A549 (cell line): Measurements from ENCODE around the gene SFTPD. TPM values are rescaled to one million over a fixed set of nuclear protein-coding genes. Genes with fewer than 3 reads are reported as not detected.

Source experiments
- ATAC-seq, 2 experiments: fragments of 200-7000 bp in 1 of 2; fragments of >200 bp in 1 of 2; cut with Nextera tagmentation in 1 of 2; cut with Tn5 transposase in 1 of 2; 3 replicates each; pipeline versions ENCODE4 v1.8.0 to v1.9.1; 2018 to 2020; ENCODE audit warnings: mild to moderate bottlenecking in 1 of 2, moderate library complexity in 1 of 2
- CTCF ChIA-PET: fragments of 300-600 bp; sonication (Branson Sonifier 250); formaldehyde crosslinking; extraction: SDS; loops from one replicate; lab custom pipeline; 2021; ENCODE audit warnings: antibody characterized with exemption, inconsistent platforms; lab: Yijun Ruan, JAX
- POLR2A ChIA-PET: fragments of 350-600 bp; formaldehyde crosslinking; extraction: SDS; loops from one replicate; lab custom pipeline; 2021; ENCODE audit warnings: antibody characterized with exemption, inconsistent platforms; lab: Yijun Ruan, JAX
- DNase-seq, 2 experiments: peaks; one replicate each; pipeline versions ENCODE4 v3.0.0 to v3.0.0-alpha.2; 2011 to 2016; ENCODE audit warnings: low read depth in 1 of 2, low spot score in 1 of 2
- FAIRE-seq: peaks from 2 replicates; lab custom pipeline; 2011; peaks lifted over from hg19 to GRCh38; lab: Jason Lieb, UNC
- H3K27ac ChIP-seq, 2 experiments: fragments of >200 bp; sonication (Bioruptor Twin); formaldehyde crosslinking; 3 replicates each; pipeline ENCODE4 v1.5.1; 2016 to 2017
- H3K4me1 ChIP-seq: fragments of >200 bp; sonication (Bioruptor Twin); formaldehyde crosslinking; 3 replicates; pipeline ENCODE4 v1.6.1; 2016
- H3K4me2 ChIP-seq: fragments of >200 bp; sonication (Bioruptor Twin); formaldehyde crosslinking; 3 replicates; pipeline ENCODE4 v1.6.1; 2016
- H3K4me3 ChIP-seq: fragments of >200 bp; sonication (Bioruptor Twin); formaldehyde crosslinking; 3 replicates; pipeline ENCODE4 v1.5.1; 2016
- H3K9me3 ChIP-seq: fragments of >200 bp; sonication (Bioruptor Twin); formaldehyde crosslinking; 3 replicates; pipeline ENCODE4 v1.6.1; 2016
- BHLHE40 ChIP-seq: IDR thresholded peaks from 2 replicates; pipeline ENCODE4 v1.6.1; 2012; ENCODE audit warnings: low read depth, low read length, inconsistent platforms
- CBX2 ChIP-seq: fragments of 200-600 bp; sonication (generic); IDR thresholded peaks from 2 replicates; pipeline ENCODE4 v1.6.1; 2016; ENCODE audit warnings: low read depth, mild to moderate bottlenecking, borderline replicate concordance
- CBX8 ChIP-seq: fragments of 200-600 bp; sonication (generic); IDR thresholded peaks from 2 replicates; pipeline ENCODE4 v1.6.1; 2016
- CEBPB ChIP-seq, 2 experiments: fragments of >200 bp in 1 of 2; sonication (Bioruptor Twin) in 1 of 2; formaldehyde crosslinking in 1 of 2; IDR thresholded peaks; 2 replicates each; pipeline ENCODE4 v1.6.1; 2012 to 2016
- EHF ChIP-seq: fragments of 250-450 bp; sonication (Bioruptor Pico); IDR thresholded peaks from 2 replicates; pipeline ENCODE4 v1.5.0; 2020; ENCODE audit warnings: mild to moderate bottlenecking
- EHMT2 ChIP-seq: fragments of 200-600 bp; sonication (generic); IDR thresholded peaks from 2 replicates; pipeline ENCODE4 v1.6.1; 2016; ENCODE audit warnings: antibody characterized with exemption, low read depth, mild to moderate bottlenecking, moderate library complexity
- EP300 ChIP-seq, 2 experiments: fragments of >200 bp; sonication (Bioruptor Twin); formaldehyde crosslinking; IDR thresholded peaks; 2 replicates in 1 of 2; 3 replicates in 1 of 2; pipeline ENCODE4 v1.6.1; 2016 to 2017
- ESRRA ChIP-seq: fragments of 150-350 bp; IDR thresholded peaks from 2 replicates; pipeline ENCODE4 v1.6.1; 2014; ENCODE audit warnings: mild to moderate bottlenecking, low read length, borderline replicate concordance
- FOSB ChIP-seq: fragments of 250-450 bp; sonication (Bioruptor Pico); IDR thresholded peaks from 2 replicates; pipeline ENCODE4 v1.5.0; 2020; ENCODE audit warnings: mild to moderate bottlenecking, moderate library complexity
- FOSL2 ChIP-seq, 2 experiments: fragments of 450-650 bp in 1 of 2; fragments of >200 bp in 1 of 2; sonication (Bioruptor Twin) in 1 of 2; formaldehyde crosslinking; IDR thresholded peaks; 2 replicates each; pipeline versions ENCODE4 v1.5.0 to v1.6.1; 2016 to 2020; ENCODE audit warnings: mild to moderate bottlenecking in 1 of 2, moderate library complexity in 1 of 2
- FOXS1 ChIP-seq: fragments of 250-450 bp; sonication (Bioruptor Pico); IDR thresholded peaks from 2 replicates; pipeline ENCODE4 v1.5.0; 2020; ENCODE audit warnings: mild to moderate bottlenecking, moderate library complexity
- GATA3 ChIP-seq: IDR thresholded peaks from 2 replicates; pipeline ENCODE4 v1.6.1; 2012; ENCODE audit warnings: borderline replicate concordance
- HES2 ChIP-seq: fragments of >200 bp; sonication (Bioruptor Twin); formaldehyde crosslinking; IDR thresholded peaks from 2 replicates; pipeline ENCODE4 v1.6.1; 2016
- HEYL ChIP-seq: fragments of 250-450 bp; sonication (Bioruptor Pico); IDR thresholded peaks from 2 replicates; pipeline ENCODE4 v1.8.0; 2021; ENCODE audit warnings: mild to moderate bottlenecking, moderate library complexity
- HMGXB4 ChIP-seq: fragments of 250-450 bp; sonication (Bioruptor Pico); IDR thresholded peaks from 2 replicates; pipeline ENCODE4 v1.5.0; 2021; ENCODE audit warnings: mild to moderate bottlenecking, moderate library complexity, borderline replicate concordance
- HOXB13 ChIP-seq: fragments of 250-450 bp; sonication (Bioruptor Pico); IDR thresholded peaks from 2 replicates; pipeline ENCODE4 v1.5.0; 2020; ENCODE audit warnings: low read depth, mild to moderate bottlenecking, moderate library complexity
- JUNB ChIP-seq: fragments of >200 bp; sonication (Bioruptor Twin); formaldehyde crosslinking; IDR thresholded peaks from 2 replicates; pipeline ENCODE4 v1.6.1; 2016
- MAFK ChIP-seq: fragments of 450-650 bp; IDR thresholded peaks from 2 replicates; pipeline ENCODE4 v1.6.1; 2014; ENCODE audit not compliant: partially characterized antibody
- MAZ ChIP-seq: fragments of 150-350 bp; IDR thresholded peaks from 2 replicates; pipeline ENCODE4 v1.6.1; 2014; ENCODE audit warnings: antibody characterized with exemption, low read depth, low read length, borderline replicate concordance
- NPAS2 ChIP-seq: fragments of 250-450 bp; sonication (Bioruptor Pico); IDR thresholded peaks from 2 replicates; pipeline ENCODE4 v1.8.0; 2022; ENCODE audit warnings: mild to moderate bottlenecking, moderate library complexity, borderline replicate concordance
- NR3C1 ChIP-seq: fragments of >200 bp; sonication (Bioruptor Twin); formaldehyde crosslinking; IDR thresholded peaks from 3 replicates; pipeline ENCODE4 v1.6.1; 2017
- PBX3 ChIP-seq: IDR thresholded peaks from 2 replicates; pipeline ENCODE4 v1.6.1; 2012
- PHF8 ChIP-seq: fragments of 200-600 bp; sonication (generic); IDR thresholded peaks from 2 replicates; pipeline ENCODE4 v1.6.1; 2016; ENCODE audit warnings: low read depth, mild to moderate bottlenecking, antibody characterized with exemption, moderate library complexity, borderline replicate concordance
- POLR2A ChIP-seq: IDR thresholded peaks from 2 replicates; pipeline ENCODE4 v1.6.1; 2012; ENCODE audit warnings: mild to moderate bottlenecking, low read length
- RAD21 ChIP-seq, 2 experiments: fragments of >200 bp in 1 of 2; sonication (Bioruptor Twin) in 1 of 2; formaldehyde crosslinking in 1 of 2; IDR thresholded peaks in 1 of 2; conservative IDR thresholded peaks in 1 of 2; 2 replicates in 1 of 2; 3 replicates in 1 of 2; pipeline ENCODE4 v1.6.1; 2012 to 2018; ENCODE audit warnings: inconsistent platforms in 1 of 2
- RNF2 ChIP-seq: fragments of 200-600 bp; sonication (generic); IDR thresholded peaks from 2 replicates; pipeline ENCODE4 v1.6.1; 2016; ENCODE audit warnings: low read depth, mild to moderate bottlenecking, antibody characterized with exemption, moderate library complexity, borderline replicate concordance
- SMC3 ChIP-seq: fragments of >200 bp; sonication (Bioruptor Twin); formaldehyde crosslinking; IDR thresholded peaks from 3 replicates; pipeline ENCODE4 v1.6.1; 2018; ENCODE audit warnings: inconsistent platforms
- SREBF2 ChIP-seq: fragments of 450-650 bp; IDR thresholded peaks from 2 replicates; pipeline ENCODE4 v1.6.1; 2014; ENCODE audit warnings: mild to moderate bottlenecking, moderate library complexity
- USF2 ChIP-seq: fragments of 450-650 bp; IDR thresholded peaks from 2 replicates; pipeline ENCODE4 v1.6.1; 2014; ENCODE audit warnings: antibody characterized with exemption
- ZFP36 ChIP-seq: fragments of 450-650 bp; IDR thresholded peaks from 2 replicates; pipeline ENCODE4 v1.6.1; 2014; ENCODE audit warnings: borderline replicate concordance; ENCODE audit not compliant: partially characterized antibody
- WGBS: methylation state at CpG from one replicate; pipeline ENCODE4 v1.1.6; 2017; ENCODE audit errors: missing lambda C conversion rate; 5-methylcytosine and 5-hydroxymethylcytosine counted together
- polyA plus RNA-seq, 4 experiments: library from polyadenylated mRNA; depleted of rRNA in 3 of 4; stranded (reverse); fragments of >200 nt; fragmentation: RNase III in 1 of 4; extraction: RNeasy Plus Mini Kit Qiagen cat#74134 plus additional on column Dnase treatment in 1 of 4; gene quantifications; 2 replicates in 3 of 4; 3 replicates in 1 of 4; pipeline ENCODE4 v1.2.3, GENCODE V29; 2011 to 2017

The SFTPD gene
- polyA plus RNA-seq, 2 of the 4 experiments (the other 2 are of a cell fraction), result 0.17 to 0.19 TPM

GRCh38 chr10:79947083-79947415 is 1.9 kb downstream of the SFTPD start:
- H3K9me3 ChIP-seq, result 0 out of 3 replicates have a peak, but pooled peaks cover 5% of the 10 kb centered on the region
- no peak overlapping the region for H3K4me2 ChIP-seq
- POLR2A ChIA-PET, result no interaction called here
- 7% methylated on average over 2 of the region's 2 CpGs for WGBS
- DNase-seq, result no peak
- no peak overlapping the region for H3K27ac ChIP-seq
- no peak; a peak in 1 of 6 replicates for ATAC-seq
- no peak overlapping the region for H3K4me3 ChIP-seq
- no peaks in the 10 kb centered on the region for H3K4me1 ChIP-seq
- no peak for FAIRE-seq
- TF ChIP-seq USF2, result no peak
- no peak for TF ChIP-seq JUNB
- CTCF ChIA-PET, result no interaction called here

GRCh38 chr10:79946271-79947082 is 2.4 kb downstream of the SFTPD start:
- CTCF ChIA-PET, result no interaction called here
- no peak for TF ChIP-seq CEBPB (IDR thresholded peaks at IDR 0.05)
- TF ChIP-seq FOSL2 (IDR thresholded peaks at IDR 0.05), result no peak
- no peak for TF ChIP-seq FOSL2 (CRISPR knock-in tag; IDR thresholded peaks at IDR 0.05)
- no peak for TF ChIP-seq FOXS1
- TF ChIP-seq PHF8, result no peak
- no peak for TF ChIP-seq FOSB
- TF ChIP-seq POLR2A, result no peak
- TF ChIP-seq EHF, result no peak
- TF ChIP-seq BHLHE40, result no peak
- TF ChIP-seq EP300 (IDR thresholded peaks at IDR 0.05), result no peak
- TF ChIP-seq RAD21 (conservative IDR thresholded peaks at IDR 0.05 in 1 of 2, IDR thresholded peaks at IDR 0.05 in 1 of 2), result no peak
- no peak for TF ChIP-seq NPAS2 (CRISPR knock-in tag)
- no peak for TF ChIP-seq HES2
- no peak for TF ChIP-seq CBX2
- TF ChIP-seq GATA3, result no peak
- TF ChIP-seq PBX3, result no peak
- no peak for TF ChIP-seq MAZ
- no peak for TF ChIP-seq HEYL
- no peak for TF ChIP-seq SREBF2
- 19% methylated on average over 8 of the region's 8 CpGs for WGBS
- Histone ChIP-seq H3K4me2 (no peak overlapping the region), H3K9me3 (0 out of 3 replicates have a peak, but pooled peaks cover 5% of the 10 kb centered on the region), H3K27ac (no peak overlapping the region), H3K4me3 (no peak overlapping the region), H3K4me1 (no peaks in the 10 kb centered on the region)
- FAIRE-seq (no peak), DNase-seq (no peak), ATAC-seq (no peak; a peak in 1 of 6 replicates)
- POLR2A ChIA-PET, result no interaction called here

- 23% methylated on average over 13 of the region's 13 CpGs for WGBS
- Histone ChIP-seq H3K9me3 (no peaks in the 10 kb centered on the region), H3K4me3 (no peak overlapping the region), H3K4me2 (no peak overlapping the region), H3K4me1 (no peaks in the 10 kb centered on the region), H3K27ac (no peak overlapping the region)
- DNase-seq, result no peak
- no peak for ATAC-seq
- CTCF ChIA-PET, result interaction anchor here (1.0 kb wide), 1 partner anchor 20 kb away, joined by 3 read pairs; no protein-coding TSS in a partner anchor
- POLR2A ChIA-PET, result interaction anchor here (0.6 kb wide), 1 partner anchor 405 kb away, joined by 4 read pairs; no protein-coding TSS in a partner anchor
- FAIRE-seq, result no peak
- TF ChIP-seq HOXB13 (CRISPR knock-in tag) (no peak), CEBPB (IDR thresholded peaks at IDR 0.05) (no peak), NR3C1 (no peak), EHMT2 (no peak), CBX8 (no peak), SMC3 (no peak), FOSL2 (IDR thresholded peaks at IDR 0.05) (no peak), FOSL2 (CRISPR knock-in tag; IDR thresholded peaks at IDR 0.05) (no peak), RNF2 (no peak), HMGXB4 (no peak), ZFP36 (no peak), MAFK (no peak), ESRRA (no peak)
Observed at GRCh38 chr10:79944428-79945395, 4.2 kb downstream of the SFTPD start.
